Type B pancreatic cell (in vitro differentiated cells): ENCODE results near the gene PPP1R1A. TPM values are rescaled to one million over a fixed set of nuclear protein-coding genes. Genes with fewer than 3 reads are reported as not detected.

Experiments used
- DNase-seq: peaks from one replicate; pipeline ENCODE4 v3.0.0; 2021; ENCODE audit warnings: mixed read lengths; ENCODE audit not compliant: unreplicated experiment; ENCODE audit errors: extremely low spot score
- H3K27ac Mint-ChIP-seq: 2 replicates; pipeline ENCODE4 v1.8.0; 2021; ENCODE audit warnings: mild to moderate bottlenecking, mixed read lengths
- H3K27me3 Mint-ChIP-seq: 2 replicates; pipeline ENCODE4 v1.8.0; 2021; ENCODE audit warnings: mixed read lengths
- H3K36me3 Mint-ChIP-seq: 2 replicates; pipeline ENCODE4 v1.8.0; 2021; ENCODE audit warnings: mixed read lengths
- H3K4me1 Mint-ChIP-seq: one replicate; pipeline ENCODE4 v1.8.0; 2021; ENCODE audit warnings: mixed read lengths; ENCODE audit not compliant: unreplicated experiment
- H3K4me3 Mint-ChIP-seq: 2 replicates; pipeline ENCODE4 v1.8.0; 2021; ENCODE audit warnings: mild to moderate bottlenecking, mixed read lengths
- H3K9me3 Mint-ChIP-seq: 2 replicates; pipeline ENCODE4 v1.8.0; 2021; ENCODE audit warnings: mixed read lengths
- CTCF ChIP-seq: fragments of 200-600 bp; sonication (generic); conservative IDR thresholded peaks from 2 replicates; pipeline ENCODE4 v1.5.0; 2021; ENCODE audit warnings: antibody characterized with exemption, mild to moderate bottlenecking
- total RNA-seq: library from RNA; stranded (reverse); gene quantifications from 2 replicates; pipeline ENCODE4 v1.2.1, GENCODE V29; 2021; ENCODE audit warnings: low replicate concordance

PPP1R1A gene
- total RNA-seq, 1 donor from 2014 or later = 24.9 TPM

GRCh38 chr12:54606556-54606955, 18.1 kb upstream of the PPP1R1A start:
- H3K27ac Mint-ChIP-seq = no peak overlapping the region
- no peaks in the 10 kb centered on the region for H3K4me1 Mint-ChIP-seq
- DNase-seq = no peak
- H3K27me3 Mint-ChIP-seq = peaks cover 33% of the 10 kb centered on the region
- H3K4me3 Mint-ChIP-seq = no peak overlapping the region
- H3K36me3 Mint-ChIP-seq = no peaks in the 10 kb centered on the region
- no peaks in the 10 kb centered on the region for H3K9me3 Mint-ChIP-seq
- TF ChIP-seq CTCF = no peak

- H3K36me3 Mint-ChIP-seq = no peaks in the 10 kb centered on the region
- no peaks in the 10 kb centered on the region for H3K4me1 Mint-ChIP-seq
- no peak overlapping the region for H3K4me3 Mint-ChIP-seq
- H3K27ac Mint-ChIP-seq = no peak overlapping the region
- DNase-seq = no peak
- H3K9me3 Mint-ChIP-seq = no peaks in the 10 kb centered on the region
- no peak for TF ChIP-seq CTCF
- H3K27me3 Mint-ChIP-seq = peaks cover 34% of the 10 kb centered on the region
Measured at GRCh38 chr12:54605138-54605970, 16.9 kb upstream of the PPP1R1A start.

GRCh38 chr12:54604436-54604835, 16.0 kb upstream of the PPP1R1A start:
- Mint-ChIP-seq H3K27ac (no peak overlapping the region), H3K4me3 (no peak overlapping the region), H3K36me3 (no peaks in the 10 kb centered on the region), H3K27me3 (peaks cover 33% of the 10 kb centered on the region), H3K4me1 (no peaks in the 10 kb centered on the region), H3K9me3 (no peaks in the 10 kb centered on the region)
- no peak for DNase-seq
- no peak for TF ChIP-seq CTCF

GRCh38 chr12:54603872-54604271, 15.4 kb upstream of the PPP1R1A start:
- DNase-seq = no peak
- Mint-ChIP-seq H3K9me3 (no peaks in the 10 kb centered on the region), H3K36me3 (no peaks in the 10 kb centered on the region), H3K27me3 (peaks cover 35% of the 10 kb centered on the region), H3K27ac (no peak overlapping the region), H3K4me1 (no peaks in the 10 kb centered on the region), H3K4me3 (no peak overlapping the region)
- no peak for TF ChIP-seq CTCF

- Mint-ChIP-seq H3K27ac (no peak overlapping the region), H3K9me3 (no peaks in the 10 kb centered on the region), H3K27me3 (peaks cover 33% of the 10 kb centered on the region), H3K4me1 (no peaks in the 10 kb centered on the region), H3K36me3 (no peaks in the 10 kb centered on the region), H3K4me3 (no peak overlapping the region)
- TF ChIP-seq CTCF = peak; percentile 85
- no peak for DNase-seq
Measured at GRCh38 chr12:54603173-54603814, 14.8 kb upstream of the PPP1R1A start.
